Measurements from ENCODE around the gene SORL1-AS1. TPM values are rescaled to one million over a fixed set of nuclear protein-coding genes. Genes with fewer than 3 reads are reported as not detected.

Gene SORL1-AS1

GRCh38 chr11:121391914-121392313 lies 60.9 kb downstream of the SORL1-AS1 start:
- Histone ChIP-seq H3K9me3 (no peaks in the 10 kb centered on the region), H3K36me3 (ENCODE audit: insufficient read depth in 1 of 2, low read depth in 1 of 2) (no peaks in the 10 kb centered on the region), H3K4me3 (no peak overlapping the region), H3K27ac (no peak overlapping the region), H3K4me1 (no peaks in the 10 kb centered on the region), H3K27me3 (ENCODE audit: insufficient read depth in 3 of 3, low read length in 2 of 3) (no peaks in the 10 kb centered on the region)
- DNase-seq = no peak
- no peak for ATAC-seq
- intact Hi-C loops (cut with DNase I) = no loop called here
- WGBS, 3 donors = 69 to 79% (median 77%) methylated on average over 7 of the region's 7 CpGs
- TF ChIP-seq CTCF (IDR thresholded peaks at IDR 0.05) = no peak

GRCh38 chr11:121389651-121390050 lies 63.1 kb downstream of the SORL1-AS1 start:
- WGBS, 3 donors = 17 to 20% (median 18%) methylated on average over 8 of the region's 8 CpGs

More at GRCh38 chr11:121389651-121390050, 63.1 kb downstream of the SORL1-AS1 start:
- intact Hi-C loops (cut with DNase I) = no loop called here
- TF ChIP-seq CTCF (IDR thresholded peaks at IDR 0.05) = no peak
- DNase-seq (no peak), ATAC-seq (peak; percentile 61 to 74 (median 65))
- H3K27ac ChIP-seq = no peak overlapping the region
- H3K4me1 ChIP-seq = no peaks in the 10 kb centered on the region
- no peaks in the 10 kb centered on the region for H3K9me3 ChIP-seq
- H3K27me3 ChIP-seq (ENCODE audit: insufficient read depth in 3 of 3, low read length in 2 of 3) = no peaks in the 10 kb centered on the region
- H3K36me3 ChIP-seq (ENCODE audit: insufficient read depth in 1 of 2, low read depth in 1 of 2) = no peaks in the 10 kb centered on the region
- H3K4me3 ChIP-seq = no peak overlapping the region

Other genes starting within 250 kb of the SORL1-AS1 start
- 10 to 100 TPM in 1 of 4 donors, 1 to 10 TPM in 3; 7.1 to 12.5 (median 7.5) TPM for gene SC5D, start 160.2 kb downstream of the SORL1-AS1 start, total RNA-seq
- gene SC5D, start 160.2 kb downstream of the SORL1-AS1 start, polyA plus RNA-seq = 10 to 100 TPM in 1 of 3 donors, 1 to 10 TPM in 2; 4.7 to 12.4 (median 5.0) TPM
- 1 to 10 TPM; 1.5 to 3.3 (median 2.5) TPM for gene SORL1, start 653 bp downstream of the SORL1-AS1 start, total RNA-seq
- gene SORL1, start 653 bp downstream of the SORL1-AS1 start, polyA plus RNA-seq = under 1 TPM; 0.07 to 0.23 (median 0.13) TPM